HUES48 (cell line): Measurements from ENCODE around the gene DACH2.

ENCODE experiments used
- H3K27ac ChIP-seq: one replicate; pipeline ENCODE4 v1.7.0; 2013; ENCODE audit warnings: low read depth, low read length, inconsistent platforms
- H3K27me3 ChIP-seq: 2 replicates; pipeline ENCODE4 v1.6.1; 2013; ENCODE audit warnings: mild to moderate bottlenecking, low read length; ENCODE audit not compliant: control insufficient read depth, insufficient read depth
- H3K36me3 ChIP-seq: 2 replicates; pipeline ENCODE4 v1.6.1; 2013; ENCODE audit warnings: low read length; ENCODE audit not compliant: control insufficient read depth, insufficient read depth
- H3K4me1 ChIP-seq: 2 replicates; pipeline ENCODE4 v1.6.1; 2013; ENCODE audit warnings: mild to moderate bottlenecking, low read length; ENCODE audit not compliant: control insufficient read depth, insufficient read depth
- H3K4me3 ChIP-seq: 2 replicates; pipeline ENCODE4 v1.5.1; 2013; ENCODE audit warnings: mild to moderate bottlenecking, low read depth, low read length
- H3K9ac ChIP-seq: 2 replicates; pipeline ENCODE4 v1.6.1; 2013; ENCODE audit warnings: mild to moderate bottlenecking, low read depth, low read length, moderate library complexity
- H3K9me3 ChIP-seq: 2 replicates; pipeline ENCODE4 v1.6.1; 2013; ENCODE audit warnings: low read length; ENCODE audit not compliant: control insufficient read depth, insufficient read depth

DACH2 gene

GRCh38 chrX:86724277-86724676 is 576.0 kb downstream of the DACH2 start:
- Histone ChIP-seq H3K27ac (no peak overlapping the region), H3K27me3 (no peaks in the 10 kb centered on the region), H3K9me3 (peaks cover 34% of the 10 kb centered on the region), H3K9ac (no peak overlapping the region), H3K36me3 (no peaks in the 10 kb centered on the region), H3K4me1 (no peaks in the 10 kb centered on the region), H3K4me3 (no peak overlapping the region)

DNA sequence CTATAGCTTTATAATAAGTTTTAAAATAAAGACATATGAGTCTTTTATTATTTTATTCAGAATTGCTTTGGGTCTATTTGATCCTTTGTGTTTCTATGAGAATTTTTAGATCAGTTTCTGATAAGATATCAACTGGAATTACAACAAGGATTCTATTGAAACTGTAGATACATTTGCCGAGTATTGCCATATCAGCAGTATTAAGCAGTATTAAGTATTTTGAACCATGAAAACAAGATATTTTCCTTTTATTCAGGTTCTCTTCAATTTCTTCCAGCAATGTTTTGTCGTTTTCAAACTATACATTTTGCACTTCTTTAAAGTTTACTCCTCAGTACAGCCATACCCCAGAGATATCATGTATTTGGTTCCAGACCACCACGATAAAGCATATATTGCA is 598.8 kb downstream of the DACH2 start:
- no peak overlapping the region for H3K27ac ChIP-seq
- H3K4me1 ChIP-seq, result no peaks in the 10 kb centered on the region
- H3K9ac ChIP-seq, result no peak overlapping the region
- H3K27me3 ChIP-seq, result no peaks in the 10 kb centered on the region
- H3K4me3 ChIP-seq, result no peak overlapping the region
- no peaks in the 10 kb centered on the region for H3K36me3 ChIP-seq
- H3K9me3 ChIP-seq, result no peaks in the 10 kb centered on the region

- Histone ChIP-seq H3K27me3 (no peaks in the 10 kb centered on the region), H3K27ac (peak overlapping the region; percentile 8), H3K9me3 (peaks cover 13% of the 10 kb centered on the region), H3K9ac (no peak overlapping the region), H3K4me1 (peaks cover 11% of the 10 kb centered on the region), H3K36me3 (no peaks in the 10 kb centered on the region), H3K4me3 (0 out of 2 replicates have a peak overlapping the region, but pooled peaks have one; percentile 9)
Observed at GRCh38 chrX:86805241-86805640, 657.0 kb downstream of the DACH2 start.

- no peak overlapping the region for H3K27ac ChIP-seq
- H3K9me3 ChIP-seq, result peaks cover 13% of the 10 kb centered on the region
- H3K4me1 ChIP-seq, result peaks cover 11% of the 10 kb centered on the region
- no peaks in the 10 kb centered on the region for H3K36me3 ChIP-seq
- no peak overlapping the region for H3K4me3 ChIP-seq
- no peaks in the 10 kb centered on the region for H3K27me3 ChIP-seq
- no peak overlapping the region for H3K9ac ChIP-seq
Observed at GRCh38 chrX:86806786-86807185, 658.5 kb downstream of the DACH2 start.

DNA sequence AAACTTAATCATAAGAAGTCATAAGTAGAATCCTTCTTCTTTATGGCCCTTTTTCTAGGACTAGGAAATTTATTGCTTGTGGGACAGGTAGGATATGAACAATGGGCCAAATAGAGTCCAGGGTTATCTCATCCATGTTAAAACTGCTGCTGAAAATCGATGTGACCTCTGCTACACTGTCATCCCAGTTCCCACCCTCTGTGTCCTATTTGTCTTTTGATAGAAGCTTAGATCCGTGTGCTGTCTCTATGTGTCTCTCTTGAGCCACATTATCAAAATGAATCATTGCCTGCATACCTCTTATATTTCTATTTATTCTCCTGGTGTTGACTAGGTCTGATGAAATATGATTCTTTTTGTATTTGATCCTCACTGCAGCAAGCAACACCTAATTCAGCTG is 661.4 kb downstream of the DACH2 start:
- H3K27ac ChIP-seq, result no peak overlapping the region
- H3K9me3 ChIP-seq, result peaks cover 13% of the 10 kb centered on the region
- no peaks in the 10 kb centered on the region for H3K36me3 ChIP-seq
- no peaks in the 10 kb centered on the region for H3K27me3 ChIP-seq
- H3K4me1 ChIP-seq, result no peaks in the 10 kb centered on the region
- H3K9ac ChIP-seq, result no peak overlapping the region
- no peak overlapping the region for H3K4me3 ChIP-seq

DNA sequence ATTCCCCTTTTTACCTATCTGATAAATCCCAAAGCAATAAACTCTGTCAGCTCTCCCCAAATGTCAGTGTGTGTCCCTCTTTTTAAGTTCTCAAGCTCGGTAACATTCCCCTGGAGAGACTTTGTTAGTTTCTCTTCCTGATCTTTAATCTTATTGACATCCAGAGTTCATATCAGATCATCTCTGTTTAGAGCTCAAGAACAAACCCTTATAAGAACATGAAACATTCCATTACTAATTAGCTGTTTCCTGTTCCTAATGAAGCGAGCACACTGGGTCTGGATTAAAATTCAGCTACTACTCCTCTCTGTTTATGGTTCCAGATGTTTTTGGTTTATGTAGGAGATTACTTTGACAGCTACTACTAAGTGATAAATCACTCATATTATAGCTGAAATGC is 681.5 kb downstream of the DACH2 start:
- Histone ChIP-seq H3K9me3 (peaks cover 8% of the 10 kb centered on the region; the same call in 1 of the 2 replicates), H3K4me1 (peaks cover 15% of the 10 kb centered on the region; the same call in 1 of the 2 replicates), H3K9ac (no peak overlapping the region), H3K27me3 (no peaks in the 10 kb centered on the region), H3K36me3 (no peaks in the 10 kb centered on the region), H3K4me3 (no peak overlapping the region), H3K27ac (no peak overlapping the region)

GRCh38 chrX:86830685-86831084 is 682.4 kb downstream of the DACH2 start:
- H3K9ac ChIP-seq, result no peak overlapping the region
- no peaks in the 10 kb centered on the region for H3K36me3 ChIP-seq
- peaks cover 2% of the 10 kb centered on the region; the same call in 1 of the 2 replicates for H3K9me3 ChIP-seq
- H3K27ac ChIP-seq, result no peak overlapping the region
- H3K4me3 ChIP-seq, result no peak overlapping the region
- peaks cover 15% of the 10 kb centered on the region; the same call in 1 of the 2 replicates for H3K4me1 ChIP-seq
- H3K27me3 ChIP-seq, result no peaks in the 10 kb centered on the region

DNA sequence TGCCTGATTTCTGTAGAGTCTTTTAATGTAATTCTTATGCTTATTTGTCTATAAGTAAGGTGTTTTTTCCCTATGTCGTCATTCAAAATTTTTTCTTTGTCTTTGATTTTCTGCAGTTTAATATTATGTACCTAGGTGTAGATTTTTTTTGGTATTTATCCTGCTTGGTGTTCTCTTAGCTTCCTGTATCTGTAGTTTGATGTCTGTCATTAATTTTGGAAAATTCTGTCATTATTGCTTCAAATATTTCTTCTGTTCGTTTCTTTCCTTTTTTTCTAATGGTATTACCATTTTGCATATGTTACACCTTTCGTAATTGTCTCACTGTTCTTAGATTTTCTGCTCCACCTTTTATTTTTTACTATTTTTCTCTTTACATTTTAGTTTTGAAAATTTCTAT is 696.9 kb downstream of the DACH2 start:
- H3K4me1 ChIP-seq, result no peaks in the 10 kb centered on the region
- no peak overlapping the region for H3K9ac ChIP-seq
- H3K4me3 ChIP-seq, result no peak overlapping the region
- no peaks in the 10 kb centered on the region for H3K27me3 ChIP-seq
- no peak overlapping the region for H3K27ac ChIP-seq
- no peaks in the 10 kb centered on the region for H3K36me3 ChIP-seq
- H3K9me3 ChIP-seq, result peaks cover 3% of the 10 kb centered on the region; the same call in 1 of the 2 replicates
